HepG2 (cell line): ENCODE results near the gene RELL1.

Experiments used
- POLR2AphosphoS5 ChIP-seq: IDR thresholded peaks from 2 replicates; pipeline ENCODE4 v1.6.1; 2012; ENCODE audit warnings: low read depth, low read length
- RARA ChIP-seq: IDR thresholded peaks from 2 replicates; pipeline ENCODE4 v1.6.1; 2016; ENCODE audit warnings: missing genetic modification reagents, missing compliant biosample characterization
- ZNF33B ChIP-seq: sonication (generic); formaldehyde crosslinking; IDR thresholded peaks from 2 replicates; pipeline ENCODE4 v1.5.1; 2020; ENCODE audit warnings: mild to moderate bottlenecking, missing genetic modification reagents
- ZNF7 ChIP-seq: IDR thresholded peaks from 2 replicates; pipeline ENCODE4 v1.6.1; 2016; ENCODE audit warnings: missing biosample characterization, missing genetic modification reagents

GRCh38 chr4:37602454-37603069, 83.6 kb downstream of the RELL1 start:
- no peak for TF ChIP-seq RARA (CRISPR knock-in tag)
- no peak for TF ChIP-seq ZNF33B (CRISPR knock-in tag)
- TF ChIP-seq POLR2AphosphoS5: no peak
- TF ChIP-seq ZNF7 (CRISPR knock-in tag): no peak
